H1 (cell line): ENCODE data around the gene TEX36. TPM values are rescaled to one million over a fixed set of nuclear protein-coding genes. Genes with fewer than 3 reads are reported as not detected.
"Not testable (repeated sequence)": the region's sequence is repeated elsewhere in the genome, so short reads cannot be mapped to it uniquely, and the experiment has no call there.

ENCODE experiments used
- CTCF ChIA-PET: fragments of 300-600 bp; sonication (Branson Sonifier 250); formaldehyde crosslinking; loops from one replicate; lab custom pipeline; 2021; ENCODE audit not compliant: partially characterized antibody; lab: Charles Lee
- POLR2A ChIA-PET: fragments of 300-600 bp; sonication (Branson Sonifier 250); formaldehyde crosslinking; loops from one replicate; lab custom pipeline; 2021; ENCODE audit warnings: inconsistent platforms; ENCODE audit not compliant: partially characterized antibody; lab: Charles Lee
- DNase-seq, 2 experiments: peaks; one replicate each; pipeline versions ENCODE4 v3.0.0 to v3.0.0-alpha.2; 2010 to 2022; ENCODE audit warnings: low spot score in 2 of 2, low read depth in 1 of 2, mixed read lengths in 1 of 2
- FAIRE-seq: peaks from 2 replicates; lab custom pipeline; 2011; peaks lifted over from hg19 to GRCh38; lab: Jason Lieb, UNC
- H2AFZ ChIP-seq: 2 replicates; pipeline ENCODE4 v1.8.1; 2012; ENCODE audit warnings: low read length, inconsistent platforms
- H2AK5ac ChIP-seq: 2 replicates; pipeline ENCODE4 v1.6.1; 2013; ENCODE audit warnings: low read depth, low read length
- H2BK120ac ChIP-seq: replicated peaks from 2 replicates; pipeline ENCODE3; 2013; ENCODE audit warnings: low read depth, low read length, inconsistent platforms
- H2BK12ac ChIP-seq: 2 replicates; pipeline ENCODE4 v1.6.1; 2013; ENCODE audit warnings: low read depth, low read length
- H2BK15ac ChIP-seq: 2 replicates; pipeline ENCODE4 v1.6.1; 2013; ENCODE audit warnings: low read length
- H2BK20ac ChIP-seq: 2 replicates; pipeline ENCODE4 v1.6.1; 2013; ENCODE audit warnings: low read length
- H2BK5ac ChIP-seq: 2 replicates; pipeline ENCODE4 v1.6.1; 2013; ENCODE audit warnings: low read depth, low read length
- H3K14ac ChIP-seq: 2 replicates; pipeline ENCODE4 v1.6.1; 2013; ENCODE audit warnings: inconsistent platforms; ENCODE audit not compliant: insufficient read length
- H3K18ac ChIP-seq: 2 replicates; pipeline ENCODE4 v1.6.1; 2013; ENCODE audit warnings: low read length; ENCODE audit errors: extremely low read depth
- H3K23ac ChIP-seq: 2 replicates; pipeline ENCODE4 v1.6.1; 2013; ENCODE audit warnings: inconsistent platforms; ENCODE audit not compliant: insufficient read length
- H3K23me2 ChIP-seq: 2 replicates; pipeline ENCODE4 v1.6.1; 2013; ENCODE audit warnings: low read depth, low read length
- H3K27ac ChIP-seq: 2 replicates; pipeline ENCODE4 v1.6.1; 2011; ENCODE audit warnings: low read depth, low read length, inconsistent platforms
- H3K27me3 ChIP-seq, 4 experiments: replicated peaks in 1 of 4; 1 replicate in 1 of 4; 2 replicates in 3 of 4; pipeline versions ENCODE4 v1.6.1 to v1.8.1; 2011 to 2013; ENCODE audit warnings: low read length in 3 of 4, mild to moderate bottlenecking in 3 of 4, inconsistent platforms in 2 of 4, mixed read lengths in 2 of 4, moderate library complexity in 1 of 4; ENCODE audit not compliant: control insufficient read depth in 3 of 4, insufficient read depth in 3 of 4; ENCODE audit errors: extremely low read depth in 1 of 4
- H3K36me3 ChIP-seq, 4 experiments: 2 replicates each; pipeline versions ENCODE4 v1.6.1 to v1.8.1; 2011 to 2013; ENCODE audit warnings: mild to moderate bottlenecking in 4 of 4, low read length in 3 of 4, moderate library complexity in 2 of 4, control low read depth in 1 of 4, inconsistent platforms in 1 of 4; ENCODE audit not compliant: insufficient read depth in 4 of 4, control insufficient read depth in 2 of 4
- H3K4ac ChIP-seq: replicated peaks from 2 replicates; pipeline ENCODE3; 2013; ENCODE audit warnings: low read length, low read depth, mixed read lengths, inconsistent platforms; ENCODE audit not compliant: insufficient read length
- H3K4me1 ChIP-seq, 4 experiments: replicated peaks in 1 of 4; 1 replicate in 1 of 4; 2 replicates in 3 of 4; pipeline versions ENCODE4 v1.6.1 to v1.8.1; 2011 to 2013; ENCODE audit warnings: low read length in 3 of 4, inconsistent platforms in 2 of 4, mixed read lengths in 1 of 4; ENCODE audit not compliant: insufficient read depth in 4 of 4, control insufficient read depth in 3 of 4
- H3K4me2 ChIP-seq, 2 experiments: 2 replicates each; pipeline versions ENCODE4 v1.6.1 to v1.8.1; 2011 to 2013; ENCODE audit warnings: low read depth in 2 of 2, low read length in 2 of 2, control low read depth in 1 of 2, inconsistent platforms in 1 of 2, mild to moderate bottlenecking in 1 of 2; ENCODE audit not compliant: insufficient read depth in 1 of 2
- H3K4me3 ChIP-seq, 4 experiments: fragments of 200-600, 300-600 bp in 1 of 4; sonication (generic), shearing (Covaris generic), sonication (Bioruptor Twin) in 1 of 4; 2 replicates each; pipeline versions ENCODE4 v1.5.1 to v1.8.1; 2011 to 2016; ENCODE audit warnings: low read length in 4 of 4, low read depth in 3 of 4, control low read depth in 2 of 4, inconsistent platforms in 2 of 4, mild to moderate bottlenecking in 2 of 4, mixed read lengths in 1 of 4, moderate library complexity in 1 of 4; ENCODE audit not compliant: insufficient read depth in 2 of 4; ENCODE audit errors: extremely low read depth in 1 of 4
- H3K56ac ChIP-seq: replicated peaks from 2 replicates; pipeline ENCODE3; 2013; ENCODE audit warnings: low read depth, mild to moderate bottlenecking, mixed read lengths, low read length, inconsistent platforms; ENCODE audit not compliant: insufficient read length
- H3K79me1 ChIP-seq: 2 replicates; pipeline ENCODE4 v1.6.1; 2013; ENCODE audit warnings: low read depth, low read length, control low read depth
- H3K79me2 ChIP-seq, 2 experiments: 2 replicates each; pipeline versions ENCODE4 v1.6.1 to v1.8.1; 2012 to 2013; ENCODE audit warnings: low read length in 2 of 2, mild to moderate bottlenecking in 2 of 2, inconsistent platforms in 1 of 2; ENCODE audit not compliant: insufficient read depth in 2 of 2, control insufficient read depth in 1 of 2
- H3K9ac ChIP-seq, 4 experiments: replicated peaks in 1 of 4; 1 replicate in 1 of 4; 2 replicates in 3 of 4; pipeline versions ENCODE4 v1.6.1 to v1.8.1; 2011 to 2013; ENCODE audit warnings: low read depth in 3 of 4, low read length in 3 of 4, control low read depth in 2 of 4, mild to moderate bottlenecking in 2 of 4, moderate library complexity in 2 of 4, inconsistent platforms in 1 of 4; ENCODE audit errors: extremely low read depth in 1 of 4
- H3K9me3 ChIP-seq, 2 experiments: 2 replicates each; pipeline versions ENCODE4 v1.6.1 to v1.8.1; 2012 to 2013; ENCODE audit warnings: mild to moderate bottlenecking in 2 of 2, moderate library complexity in 2 of 2, control low read depth in 1 of 2, inconsistent platforms in 1 of 2, low read depth in 1 of 2, low read length in 1 of 2, mixed read lengths in 1 of 2; ENCODE audit not compliant: insufficient read depth in 2 of 2
- H4K20me1 ChIP-seq, 2 experiments: replicated peaks in 1 of 2; 2 replicates each; pipeline versions ENCODE3 to v1.8.1; 2011 to 2013; ENCODE audit warnings: inconsistent platforms in 2 of 2, low read length in 2 of 2, mild to moderate bottlenecking in 1 of 2; ENCODE audit not compliant: insufficient read depth in 2 of 2, control insufficient read depth in 1 of 2
- H4K5ac ChIP-seq: 2 replicates; pipeline ENCODE4 v1.6.1; 2013; ENCODE audit warnings: low read length, low read depth, mixed read lengths, inconsistent platforms; ENCODE audit not compliant: insufficient read length
- H4K8ac ChIP-seq: 2 replicates; pipeline ENCODE4 v1.8.0; 2013; ENCODE audit warnings: mild to moderate bottlenecking, moderate library complexity, low read length, inconsistent platforms; ENCODE audit not compliant: insufficient read depth; ENCODE audit errors: extremely low read depth
- H4K91ac ChIP-seq: replicated peaks from 2 replicates; pipeline ENCODE3; 2013; ENCODE audit warnings: low read length, mixed read lengths, inconsistent platforms; ENCODE audit not compliant: insufficient read length
- BCL11A ChIP-seq, 2 experiments: IDR thresholded peaks; one replicate each; pipeline ENCODE4 v1.6.1; 2011; ENCODE audit warnings: low read depth in 2 of 2, low read length in 2 of 2, mild to moderate bottlenecking in 2 of 2
- CHD1 ChIP-seq: IDR thresholded peaks from 2 replicates; pipeline ENCODE4 v1.6.1; 2012; ENCODE audit warnings: low read depth, low read length, improper control_type of control experiment
- CTBP2 ChIP-seq: IDR thresholded peaks from 2 replicates; pipeline ENCODE4 v1.7.0; 2011; ENCODE audit warnings: borderline replicate concordance, mild to moderate bottlenecking, moderate library complexity, mixed read lengths, low read length; ENCODE audit not compliant: insufficient read depth, insufficient read length
- EZH2 ChIP-seq: fragments of 200-600 bp; sonication (generic); IDR thresholded peaks from 2 replicates; pipeline ENCODE4 v1.7.1; 2012; ENCODE audit warnings: low read depth, mild to moderate bottlenecking, moderate library complexity, low read length, inconsistent platforms; ENCODE audit not compliant: severe bottlenecking
- RAD21 ChIP-seq, 2 experiments: IDR thresholded peaks in 1 of 2; conservative IDR thresholded peaks in 1 of 2; 2 replicates each; pipeline ENCODE4 v1.6.1; 2011; ENCODE audit warnings: low read depth in 2 of 2, low read length in 2 of 2, improper control_type of control experiment in 1 of 2, inconsistent platforms in 1 of 2, mild to moderate bottlenecking in 1 of 2, moderate library complexity in 1 of 2
- SP2 ChIP-seq: IDR thresholded peaks from 2 replicates; pipeline ENCODE4 v1.6.1; 2012; ENCODE audit warnings: mild to moderate bottlenecking, low read length, inconsistent platforms
- WGBS, 2 experiments: shearing (Covaris generic) in 1 of 2; methylation state at CpG; one replicate each; pipeline versions ENCODE4 v1.1.6 to v1.1.7; 2013 to 2015; ENCODE audit warnings: low lambda C conversion rate in 2 of 2, mixed read lengths in 2 of 2, inconsistent platforms in 1 of 2, low coverage in 1 of 2, missing lambda C conversion rate in 1 of 2; ENCODE audit not compliant: insufficient replicate concordance in 2 of 2, insufficient coverage in 1 of 2, insufficient read length in 1 of 2; ENCODE audit errors: extremely low coverage in 1 of 2, missing lambda C conversion rate in 1 of 2; 5-methylcytosine and 5-hydroxymethylcytosine counted together
- polyA plus RNA-seq, 7 experiments: library from polyadenylated mRNA; depleted of rRNA in 3 of 7; stranded (reverse) in 5 of 7; unstranded in 2 of 7; fragments of >200 nt in 5 of 7; fragments of 200-250 nt in 2 of 7; gene quantifications; 1 replicate in 5 of 7; 2 replicates in 1 of 7; 4 replicates in 1 of 7; pipeline versions ENCODE4 v1.2.1 to v1.2.3, GENCODE V29; 2011 to 2013; ENCODE audit warnings: missing spikeins in 2 of 7, mixed read lengths in 2 of 7
- total RNA-seq: library from RNA; stranded (reverse); fragmentation: NEBNext Ultra II Directional; extraction: Animal tissue kit (Norgen Biotek cat#: 25700); gene quantifications from 2 replicates; pipeline ENCODE4 v1.2.1, GENCODE V29; 2021
- TF ChIP-seq, protein P1 (sequence below), 3 experiments: IDR thresholded peaks; 1 replicate in 2 of 3; 2 replicates in 1 of 3; pipeline versions ENCODE4 v1.5.1 to v1.6.1; 2011; ENCODE audit warnings: low read length in 3 of 3, mild to moderate bottlenecking in 3 of 3, inconsistent platforms in 2 of 3, low read depth in 1 of 3, moderate library complexity in 1 of 3; ENCODE audit not compliant: insufficient read depth in 1 of 3; ENCODE audit errors: control extremely low read depth in 1 of 3

Gene TEX36
- total and polyA plus RNA-seq, 2 of the 8 experiments (the other 6 are each of a cell fraction or from before 2014, with no cell fraction given): not detected

DNA sequence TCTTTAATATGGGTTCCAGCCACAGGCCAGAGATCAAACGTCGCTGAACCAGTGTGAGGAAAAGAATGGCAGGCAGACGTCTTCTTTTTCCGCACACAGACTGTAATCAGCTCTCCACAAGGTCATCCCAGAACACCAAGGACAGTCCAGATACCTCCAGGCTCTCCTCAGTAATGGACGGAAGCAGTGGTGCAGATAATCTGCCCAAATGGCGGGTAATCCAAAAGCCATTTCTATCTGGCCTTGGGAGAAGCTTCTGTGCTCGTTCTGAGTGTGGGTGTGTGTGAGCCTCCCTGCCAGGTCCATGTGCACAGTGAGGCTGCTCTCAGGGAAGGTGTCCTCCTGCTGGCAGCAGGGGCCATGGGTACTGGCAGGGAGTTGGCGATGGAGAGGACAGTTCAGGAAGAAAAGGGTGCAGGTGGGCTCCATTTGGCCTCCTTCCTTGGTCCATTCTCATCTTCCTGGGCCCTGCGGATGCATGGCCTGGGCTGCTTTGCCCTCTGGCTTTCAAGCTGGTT, 15.6 kb upstream of the TEX36 start (continued):
- TF ChIP-seq, protein P1, sequence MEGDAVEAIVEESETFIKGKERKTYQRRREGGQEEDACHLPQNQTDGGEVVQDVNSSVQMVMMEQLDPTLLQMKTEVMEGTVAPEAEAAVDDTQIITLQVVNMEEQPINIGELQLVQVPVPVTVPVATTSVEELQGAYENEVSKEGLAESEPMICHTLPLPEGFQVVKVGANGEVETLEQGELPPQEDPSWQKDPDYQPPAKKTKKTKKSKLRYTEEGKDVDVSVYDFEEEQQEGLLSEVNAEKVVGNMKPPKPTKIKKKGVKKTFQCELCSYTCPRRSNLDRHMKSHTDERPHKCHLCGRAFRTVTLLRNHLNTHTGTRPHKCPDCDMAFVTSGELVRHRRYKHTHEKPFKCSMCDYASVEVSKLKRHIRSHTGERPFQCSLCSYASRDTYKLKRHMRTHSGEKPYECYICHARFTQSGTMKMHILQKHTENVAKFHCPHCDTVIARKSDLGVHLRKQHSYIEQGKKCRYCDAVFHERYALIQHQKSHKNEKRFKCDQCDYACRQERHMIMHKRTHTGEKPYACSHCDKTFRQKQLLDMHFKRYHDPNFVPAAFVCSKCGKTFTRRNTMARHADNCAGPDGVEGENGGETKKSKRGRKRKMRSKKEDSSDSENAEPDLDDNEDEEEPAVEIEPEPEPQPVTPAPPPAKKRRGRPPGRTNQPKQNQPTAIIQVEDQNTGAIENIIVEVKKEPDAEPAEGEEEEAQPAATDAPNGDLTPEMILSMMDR (IDR thresholded peaks at IDR 0.05; ENCODE audit: control extremely low read depth in 1 of 3, insufficient read depth in 1 of 3, low read depth in 1 of 3, low read length in 3 of 3): peak in 2 of 3 experiments; percentile 10 to 26; a peak in 2 of 4 replicates
- TF ChIP-seq SP2 (no peak), CHD1 (no peak), CTBP2 (no peak), BCL11A (IDR thresholded peaks at IDR 0.05; ENCODE audit: low read depth in 2 of 2, low read length in 2 of 2) (no peak), RAD21 (IDR thresholded peaks at IDR 0.05 in 1 of 2, conservative IDR thresholded peaks at IDR 0.05 in 1 of 2; ENCODE audit: low read depth in 2 of 2, low read length in 2 of 2) (peak; percentile 10 to 24; a peak in 1 of 4 replicates), EZH2 (no peak)

DNA sequence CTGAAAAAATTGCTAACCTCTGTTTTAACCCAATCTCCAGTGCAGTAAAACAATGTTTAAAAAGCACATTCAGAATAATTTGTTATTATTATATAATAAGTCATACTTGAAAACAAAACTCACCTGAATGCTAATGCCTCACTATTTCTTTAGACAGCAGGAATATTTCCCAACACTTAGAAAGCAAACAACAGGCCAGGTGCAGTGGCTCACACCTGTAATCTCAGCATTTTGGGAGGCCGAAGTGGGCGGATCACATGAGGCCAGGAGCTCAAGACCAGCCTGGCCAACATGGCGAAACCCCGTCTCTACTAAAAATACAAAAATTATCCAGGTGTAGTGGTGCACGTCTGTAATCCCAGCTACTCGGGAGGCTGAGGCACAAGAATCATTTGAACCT, 13.9 kb upstream of the TEX36 start:
- H3K56ac ChIP-seq, DNase-seq, H4K8ac ChIP-seq, H2BK5ac ChIP-seq, H3K27me3 ChIP-seq, H3K9me3 ChIP-seq, H3K79me2 ChIP-seq, H4K20me1 ChIP-seq, H4K5ac ChIP-seq, H3K27ac ChIP-seq, H3K18ac ChIP-seq, H3K4ac ChIP-seq, H3K14ac ChIP-seq, FAIRE-seq, H2AFZ ChIP-seq, H3K4me1 ChIP-seq, H3K4me2 ChIP-seq, H3K4me3 ChIP-seq, H4K91ac ChIP-seq, H2BK12ac ChIP-seq, POLR2A ChIA-PET, H3K23ac ChIP-seq, H2BK120ac ChIP-seq, H3K79me1 ChIP-seq, H3K23me2 ChIP-seq, H3K36me3 ChIP-seq, H2BK15ac ChIP-seq, H2BK20ac ChIP-seq, H2AK5ac ChIP-seq, H3K9ac ChIP-seq, CTCF ChIA-PET: not testable (repeated sequence)
- 84% methylated on average over 6 of the region's 6 CpGs; no CpG with 5 or more reads in 1 of the 2 experiments for WGBS, 2 experiments
